HG03575 (cell line): ENCODE data around the gene EVA1C.
"Not testable (repeated sequence)": the region's sequence is repeated elsewhere in the genome, so short reads cannot be mapped to it uniquely, and the experiment has no call there.

Experiments
- ATAC-seq: cut with Tn5 transposase; IDR thresholded peaks from one replicate; pipeline ENCODE4 v1.9.1; 2021; ENCODE audit not compliant: unreplicated experiment, insufficient number of reproducible peaks, low FRiP score; ENCODE audit errors: extremely low read depth

Gene EVA1C

DNA sequence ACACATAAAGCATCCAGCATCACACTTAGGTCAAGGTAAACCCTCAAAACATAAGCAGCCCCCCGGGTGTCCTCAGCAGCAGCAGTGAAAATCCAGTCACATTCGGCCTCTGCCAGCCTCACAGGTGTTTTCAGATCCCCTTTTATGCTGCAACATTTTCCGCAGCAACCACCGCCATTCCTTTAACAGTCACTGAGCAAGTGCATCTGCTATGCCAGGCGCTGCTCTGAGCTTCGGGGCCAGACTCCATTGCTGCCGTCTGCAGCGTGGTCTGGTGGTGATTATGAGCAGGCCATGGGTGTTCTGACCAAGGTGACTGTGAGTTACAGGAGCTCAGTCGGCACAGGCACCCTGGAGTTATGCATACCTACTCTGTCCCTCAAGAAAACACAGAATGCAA lies 24.2 kb upstream of the EVA1C start:
- no peak for ATAC-seq

DNA sequence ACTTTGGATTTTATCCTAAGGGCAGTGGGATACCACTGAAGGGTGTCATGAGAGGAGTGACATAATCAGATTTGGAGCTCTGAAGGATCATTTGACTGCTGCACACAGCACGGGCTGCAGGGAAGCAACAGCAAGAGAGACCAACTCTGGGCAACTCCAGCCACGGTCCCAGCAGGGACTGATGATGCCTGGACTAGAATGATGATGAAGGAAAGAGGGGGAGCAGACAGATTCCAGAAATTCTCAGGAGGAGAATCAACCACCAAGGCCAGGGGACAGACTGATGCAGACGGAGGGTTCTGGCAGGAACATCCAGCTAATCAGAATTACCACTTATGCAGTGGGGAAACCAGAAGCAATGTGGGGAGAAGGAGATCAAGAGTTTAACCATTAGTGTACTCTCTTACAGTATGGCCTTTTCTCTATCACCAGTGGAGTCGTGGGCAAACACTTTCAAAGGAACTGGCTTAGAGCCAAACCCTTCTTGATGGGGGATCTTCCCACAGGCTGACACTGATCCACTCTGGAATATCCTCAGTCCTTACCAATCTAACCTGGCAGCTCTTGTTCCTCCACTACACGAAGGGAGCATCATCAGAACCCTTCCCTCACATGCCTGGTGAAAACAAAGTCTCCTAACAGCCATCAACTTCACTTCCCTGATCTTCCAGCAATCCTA lies 23.0 kb upstream of the EVA1C start:
- no peak for ATAC-seq

DNA sequence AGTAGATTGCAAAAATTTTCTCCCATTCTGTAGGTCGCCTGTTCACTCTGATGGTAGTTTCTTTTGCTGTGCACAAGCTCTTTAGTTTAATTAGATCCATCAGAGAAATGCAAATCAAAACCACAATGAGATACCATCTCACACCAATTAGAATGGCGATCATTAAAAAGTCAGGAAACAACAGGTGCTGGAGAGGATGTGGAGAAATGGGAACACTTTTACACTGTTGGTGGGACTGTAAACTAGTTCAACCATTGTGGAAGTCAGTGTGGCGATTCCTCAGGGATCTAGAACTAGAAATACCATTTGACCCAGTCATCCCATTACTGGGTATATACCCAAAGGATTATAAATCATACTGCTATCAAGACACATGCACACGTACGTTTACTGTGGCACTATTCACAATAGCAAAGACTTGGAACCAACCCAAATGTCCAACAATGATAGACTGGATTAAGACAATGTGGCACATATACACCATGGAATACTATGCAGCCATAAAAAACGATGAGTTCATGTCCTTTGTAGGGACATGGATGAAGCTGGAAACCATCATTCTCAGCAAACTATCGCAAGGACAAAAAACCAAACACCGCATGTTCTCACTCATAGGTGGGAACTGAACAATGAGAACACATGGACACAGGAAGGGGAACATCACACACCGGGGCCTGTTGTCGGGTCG lies 21.8 kb upstream of the EVA1C start:
- ATAC-seq, result not testable (repeated sequence)

DNA sequence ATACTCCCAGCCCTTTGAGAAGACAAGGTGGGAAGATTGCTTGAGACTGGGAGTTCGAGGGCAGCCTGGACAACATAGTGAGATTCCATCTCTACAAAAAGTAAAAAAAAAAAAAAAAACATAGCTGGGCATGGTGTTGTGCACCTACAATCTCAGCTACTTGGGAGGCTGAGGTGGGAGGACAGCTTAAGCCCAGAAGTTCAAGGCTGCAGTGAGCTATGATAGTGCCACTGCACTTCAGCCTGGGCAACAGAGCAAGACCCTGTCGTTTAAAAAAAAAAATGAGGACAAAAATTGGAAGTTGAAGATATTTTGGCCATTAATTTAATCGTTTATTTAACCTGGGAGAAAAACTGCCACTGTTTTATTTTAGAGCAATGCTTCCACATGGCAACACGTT lies 20.8 kb upstream of the EVA1C start:
- ATAC-seq, result no peak

DNA sequence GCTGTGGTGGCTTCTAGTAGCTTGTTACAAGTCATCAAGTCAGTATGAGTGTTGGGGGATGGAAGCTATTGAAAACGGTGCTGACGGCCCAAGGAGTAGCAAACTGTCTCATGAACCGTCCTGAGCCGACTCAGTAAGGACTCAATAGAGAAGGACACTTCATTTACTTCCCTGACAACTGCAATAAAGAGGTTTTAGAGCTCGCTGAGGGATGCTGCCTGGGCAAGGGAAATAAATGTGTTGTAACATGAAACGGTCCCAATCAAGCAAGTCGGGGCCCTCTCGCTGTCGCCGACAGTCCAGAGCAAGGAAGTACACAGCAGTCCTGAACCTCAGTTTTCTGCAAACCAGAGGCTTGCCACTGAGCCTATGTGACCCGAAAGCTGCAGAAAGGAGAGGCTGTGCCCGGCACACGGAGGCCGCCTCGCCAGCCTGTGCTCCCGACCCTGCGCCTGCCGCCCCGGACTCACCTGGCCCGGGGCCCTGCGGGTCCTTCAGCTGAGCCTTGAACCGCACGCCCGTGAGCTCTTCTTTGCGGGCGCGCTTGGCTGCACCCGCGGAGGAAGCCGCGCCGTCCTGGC lies 20.1 kb upstream of the EVA1C start:
- no peak for ATAC-seq

DNA sequence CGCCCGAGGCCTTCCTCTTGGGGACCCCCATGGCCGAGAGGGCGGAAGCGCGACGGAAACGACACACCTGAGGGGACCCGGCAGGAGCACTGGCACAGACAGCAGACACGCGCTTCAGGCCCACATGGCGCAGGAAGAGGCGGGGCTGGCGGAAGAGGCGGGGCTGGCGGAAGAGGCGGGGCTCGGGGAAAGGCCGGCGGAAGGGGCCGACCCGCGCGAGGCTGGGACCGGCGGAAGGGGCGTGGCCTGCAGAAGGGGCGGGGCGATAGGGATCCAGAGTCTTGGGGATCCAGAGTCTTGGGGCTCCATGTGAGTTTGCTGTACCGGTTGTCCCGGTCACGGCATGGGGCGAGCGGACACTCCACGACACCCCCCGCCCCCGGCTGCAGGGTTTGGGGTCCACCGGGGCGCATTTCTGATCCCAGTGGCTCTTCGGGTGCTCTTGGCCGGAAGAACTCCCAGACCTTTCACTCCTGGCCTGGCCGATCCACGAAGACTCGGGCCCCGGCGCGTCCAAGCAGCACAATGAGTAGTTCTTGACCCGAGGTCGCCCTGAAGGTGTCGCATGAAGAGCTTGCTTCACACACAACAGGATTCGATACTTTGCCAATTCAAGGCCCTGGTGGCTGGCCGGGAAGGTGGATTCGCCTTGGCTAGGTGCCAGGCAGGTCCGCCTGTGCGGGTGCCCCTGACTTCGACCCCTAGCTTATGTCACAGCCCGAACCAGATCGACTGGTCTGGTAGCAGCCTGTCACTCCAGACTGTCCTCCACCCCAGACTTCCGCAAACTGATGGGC lies 19.4 kb upstream of the EVA1C start, which contains the start of gene URB1:
URB1 (minus strand) TSS at position 133 of the 797 bp plus-strand sequence; CDS start at position 31, 102 bp downstream.
- ATAC-seq, result no peak

DNA sequence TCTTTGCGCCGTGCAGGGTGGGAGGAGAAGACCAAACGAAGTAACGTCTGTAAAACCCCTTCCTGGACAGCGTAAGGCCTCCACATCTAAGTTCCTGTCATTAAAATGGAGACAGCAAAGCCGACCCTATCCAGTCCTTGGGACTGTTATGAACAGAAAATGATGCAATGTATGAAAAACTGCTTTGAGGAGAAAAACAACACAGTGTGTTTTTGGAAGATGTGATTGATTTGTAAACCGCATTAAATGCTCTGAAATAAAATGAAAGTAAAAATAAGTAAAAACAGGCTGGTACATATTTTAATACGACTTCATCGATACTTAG lies 18.9 kb upstream of the EVA1C start:
- no peak for ATAC-seq

DNA sequence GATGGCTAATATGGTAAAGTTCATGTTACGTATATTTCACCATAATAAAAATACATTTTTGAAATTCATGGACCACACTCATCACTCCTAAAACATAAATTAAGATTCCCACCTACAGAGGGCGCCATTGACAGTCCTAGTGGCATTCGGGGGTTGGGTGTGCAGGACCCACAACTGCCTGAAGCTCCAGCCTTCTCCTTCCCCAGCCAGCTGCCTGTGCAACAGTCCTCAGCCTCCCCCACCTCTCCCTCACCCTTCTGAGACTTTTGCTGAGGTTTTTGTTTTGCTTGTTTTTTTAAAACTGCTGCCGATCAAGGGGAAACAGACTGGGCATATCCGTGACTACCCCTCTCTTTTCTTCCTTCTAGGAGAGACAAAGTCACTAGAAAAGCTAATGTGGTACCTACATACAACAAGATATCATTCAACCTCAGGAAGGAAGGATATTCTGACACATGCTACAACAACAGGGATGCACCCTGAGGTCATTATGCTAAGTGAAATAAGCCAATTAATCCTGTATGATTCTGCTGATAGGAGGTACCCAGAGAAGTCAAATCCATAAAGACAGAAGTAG lies 9.2 kb upstream of the EVA1C start:
- no peak for ATAC-seq

DNA sequence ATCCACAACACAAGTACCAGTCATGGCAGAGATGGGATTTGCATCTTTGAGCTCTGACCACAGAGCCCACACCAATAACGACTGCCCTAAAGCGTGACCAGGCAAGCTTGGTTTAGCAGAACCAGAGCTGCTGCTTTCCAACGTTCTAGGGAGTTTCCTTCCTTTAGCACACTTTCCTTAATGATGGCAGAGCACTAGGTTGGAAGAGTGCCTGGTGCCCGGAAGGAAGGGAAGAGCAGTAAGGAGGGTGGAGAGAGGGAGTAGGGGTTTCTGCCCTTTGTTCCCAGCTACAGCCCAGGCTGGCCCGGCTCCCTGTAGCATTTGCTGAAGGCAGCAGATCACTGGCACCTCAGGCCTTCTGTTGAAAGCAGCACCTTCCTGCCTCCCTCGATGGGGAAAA lies 6.1 kb upstream of the EVA1C start:
- no peak for ATAC-seq

DNA sequence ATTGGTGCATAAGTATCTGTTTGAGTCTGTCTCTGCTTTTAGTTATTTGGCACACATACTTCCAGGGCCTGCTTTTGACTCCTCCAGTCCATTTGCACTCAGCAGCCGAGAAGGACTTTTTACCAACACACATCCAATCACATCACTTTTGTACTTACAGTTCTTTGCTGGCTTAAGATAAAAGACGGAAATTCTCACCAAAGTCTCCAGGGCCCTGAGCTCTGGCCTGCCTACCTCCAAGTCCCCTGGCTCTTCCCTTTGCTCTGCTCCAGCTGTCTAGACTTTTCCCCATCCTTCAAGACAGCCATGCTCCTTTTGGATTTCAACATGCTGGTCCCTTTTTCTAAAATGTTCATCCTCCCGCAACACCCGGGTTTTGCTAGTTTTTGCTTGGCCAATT lies 2.2 kb upstream of the EVA1C start:
- no peak for ATAC-seq

DNA sequence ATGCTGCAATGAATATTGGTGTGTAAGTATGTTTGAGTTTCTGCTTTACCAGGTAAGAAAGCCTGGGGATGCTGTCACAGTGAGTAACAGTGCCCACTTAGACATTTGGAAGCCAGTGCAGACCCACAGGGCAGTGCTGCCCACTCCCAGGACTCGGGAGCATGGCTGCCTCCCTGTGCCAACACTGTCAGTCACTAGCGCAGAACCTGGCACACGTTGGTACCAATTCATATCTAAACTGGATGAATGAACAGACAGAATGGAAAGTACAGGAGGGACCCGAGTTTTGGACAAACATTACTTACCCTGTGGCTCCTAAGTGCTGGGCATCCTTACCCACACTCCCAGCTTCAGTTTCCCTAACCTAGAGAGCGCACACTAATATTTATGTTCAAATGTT lies 1.6 kb upstream of the EVA1C start:
- ATAC-seq, result no peak

DNA sequence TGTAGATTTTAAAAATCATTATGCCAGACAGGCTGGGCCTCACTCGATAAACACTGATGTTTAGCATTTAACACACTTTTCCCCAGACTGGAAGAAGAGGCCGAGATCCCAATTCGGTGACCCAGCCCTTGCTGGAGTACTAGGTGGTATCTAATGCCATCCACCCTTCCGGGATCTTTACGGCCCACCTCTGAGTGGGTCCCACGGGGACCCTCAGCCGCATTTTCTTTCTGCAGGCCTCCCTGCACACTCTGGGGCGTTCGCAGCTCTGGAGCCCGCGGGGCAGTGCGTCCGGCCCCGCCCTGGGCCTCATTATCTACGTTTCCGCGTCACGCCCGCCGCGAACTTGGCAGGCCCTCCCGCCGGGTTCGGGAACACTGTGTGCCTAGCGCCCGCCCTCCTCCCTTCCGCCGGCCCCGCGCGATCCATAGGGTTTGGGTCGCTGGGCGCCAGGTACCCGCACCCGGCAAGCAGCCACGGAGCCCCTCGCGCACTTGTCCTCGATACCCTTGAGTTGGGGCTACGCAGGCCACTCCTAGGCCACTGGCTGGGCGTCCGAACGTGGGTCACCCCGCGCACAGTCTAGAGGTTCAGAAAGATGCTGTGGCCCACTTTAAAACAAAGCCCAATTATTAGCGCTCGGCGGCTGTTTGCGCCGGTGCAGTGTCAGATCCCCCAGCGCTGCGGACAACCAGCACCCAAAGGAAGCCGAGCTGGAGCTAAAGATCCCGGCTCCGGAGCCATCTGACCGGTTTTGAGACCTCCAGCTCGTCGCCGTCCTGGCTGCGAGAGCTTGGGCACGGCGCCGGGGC lies 950 bp upstream of the EVA1C start:
- no peak for ATAC-seq

DNA sequence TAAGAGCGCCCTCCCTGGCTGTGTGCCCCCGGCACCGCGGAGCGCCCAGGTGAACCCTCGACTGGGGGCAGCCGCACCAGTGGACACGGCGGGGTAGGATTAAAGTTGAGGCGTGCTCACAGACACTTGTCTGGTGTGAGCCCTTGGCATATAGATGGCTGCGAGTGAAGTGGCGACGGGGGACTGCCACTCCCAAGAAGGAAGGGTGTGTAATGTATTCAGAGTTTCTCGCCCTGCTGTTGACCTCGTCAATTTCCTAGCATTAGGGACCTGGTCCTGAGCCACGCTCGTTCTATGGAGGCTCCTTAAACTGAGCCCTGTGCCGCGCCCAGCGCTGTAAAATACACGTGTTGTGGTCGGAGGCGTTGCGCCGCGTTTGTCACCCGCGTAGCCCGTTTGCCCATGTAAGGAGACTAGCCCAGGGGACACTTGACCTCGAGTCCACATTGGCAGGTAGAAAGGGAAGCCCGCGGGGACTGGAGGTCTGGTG lies 554 bp downstream of the EVA1C start:
- no peak for ATAC-seq

DNA sequence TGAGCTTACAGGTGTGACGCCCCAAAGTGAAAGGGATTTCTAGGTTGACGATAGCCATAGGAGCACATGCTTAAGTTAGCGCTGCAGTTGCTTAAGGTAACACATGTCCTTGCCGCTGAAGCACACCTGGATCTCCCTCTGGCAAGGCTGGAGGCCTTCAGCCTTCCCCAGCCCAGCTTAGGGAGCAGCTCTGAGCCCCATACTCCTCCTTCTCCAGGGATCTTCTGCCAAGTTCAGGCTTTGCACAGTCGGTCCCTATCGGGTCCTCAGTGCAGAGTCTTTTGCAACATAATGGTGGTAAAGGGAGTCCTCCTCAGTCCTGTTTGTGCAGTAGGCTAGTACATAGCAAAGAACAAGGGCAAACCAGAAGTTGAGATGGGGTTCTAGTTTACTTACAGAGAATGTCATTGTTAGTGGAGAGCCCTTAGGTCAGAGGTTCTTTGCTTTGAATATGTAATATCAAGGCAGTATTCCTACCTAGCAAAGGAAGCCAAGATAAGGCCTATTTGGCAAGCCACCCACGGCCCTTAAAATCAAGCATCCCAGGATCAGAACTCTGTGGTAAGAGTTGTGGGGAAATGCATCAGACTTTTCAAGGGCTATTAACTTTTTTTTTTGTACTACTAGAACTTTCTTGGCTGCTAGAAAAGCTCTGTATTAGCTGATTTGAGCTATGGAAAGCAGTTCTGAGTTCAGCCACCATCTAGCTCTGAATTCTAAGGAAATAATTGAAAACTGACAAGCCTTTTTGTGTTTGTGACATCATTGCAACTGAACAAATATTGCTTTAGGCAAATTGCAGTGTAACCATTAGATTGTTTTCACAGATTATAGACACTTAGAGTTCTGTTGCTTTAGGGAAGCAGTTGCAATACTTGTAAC lies 1.4 kb downstream of the EVA1C start:
- no peak for ATAC-seq

DNA sequence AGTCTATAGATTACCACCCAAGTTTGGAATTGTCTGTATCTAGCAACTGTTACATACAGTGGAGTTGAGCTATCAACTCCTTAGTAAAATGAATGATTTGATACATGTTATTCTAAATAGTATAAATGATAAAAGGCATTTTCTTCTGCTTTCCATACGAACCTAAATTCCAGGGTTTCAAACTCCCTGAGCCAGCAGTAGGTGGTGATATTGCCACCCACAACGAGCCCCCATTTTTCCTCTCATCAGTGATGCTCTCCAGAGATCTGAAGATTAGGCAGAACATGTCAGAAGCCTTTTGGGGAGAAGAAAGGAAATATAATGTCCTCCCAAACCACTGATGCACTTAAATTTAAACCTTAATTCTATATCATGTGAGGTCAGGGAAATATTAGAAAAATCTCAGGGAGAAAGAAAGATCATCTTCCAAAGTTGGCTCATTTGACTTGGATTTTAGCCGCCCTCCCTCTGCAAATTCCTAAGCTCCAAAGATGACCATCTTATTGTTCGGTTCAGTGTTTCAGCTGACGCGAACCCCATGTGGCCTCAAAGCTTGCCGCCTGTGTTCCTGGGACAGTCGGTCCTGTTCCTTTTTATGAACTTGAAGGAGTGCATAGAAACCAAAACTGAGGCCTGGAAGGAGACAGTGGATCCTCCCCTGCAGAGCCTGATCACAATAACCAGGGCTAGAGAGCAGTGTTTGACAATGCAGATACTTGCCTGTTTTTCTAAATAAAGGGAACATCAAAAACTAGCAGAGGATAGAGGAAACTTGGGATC lies 2.3 kb downstream of the EVA1C start:
- ATAC-seq, result no peak

DNA sequence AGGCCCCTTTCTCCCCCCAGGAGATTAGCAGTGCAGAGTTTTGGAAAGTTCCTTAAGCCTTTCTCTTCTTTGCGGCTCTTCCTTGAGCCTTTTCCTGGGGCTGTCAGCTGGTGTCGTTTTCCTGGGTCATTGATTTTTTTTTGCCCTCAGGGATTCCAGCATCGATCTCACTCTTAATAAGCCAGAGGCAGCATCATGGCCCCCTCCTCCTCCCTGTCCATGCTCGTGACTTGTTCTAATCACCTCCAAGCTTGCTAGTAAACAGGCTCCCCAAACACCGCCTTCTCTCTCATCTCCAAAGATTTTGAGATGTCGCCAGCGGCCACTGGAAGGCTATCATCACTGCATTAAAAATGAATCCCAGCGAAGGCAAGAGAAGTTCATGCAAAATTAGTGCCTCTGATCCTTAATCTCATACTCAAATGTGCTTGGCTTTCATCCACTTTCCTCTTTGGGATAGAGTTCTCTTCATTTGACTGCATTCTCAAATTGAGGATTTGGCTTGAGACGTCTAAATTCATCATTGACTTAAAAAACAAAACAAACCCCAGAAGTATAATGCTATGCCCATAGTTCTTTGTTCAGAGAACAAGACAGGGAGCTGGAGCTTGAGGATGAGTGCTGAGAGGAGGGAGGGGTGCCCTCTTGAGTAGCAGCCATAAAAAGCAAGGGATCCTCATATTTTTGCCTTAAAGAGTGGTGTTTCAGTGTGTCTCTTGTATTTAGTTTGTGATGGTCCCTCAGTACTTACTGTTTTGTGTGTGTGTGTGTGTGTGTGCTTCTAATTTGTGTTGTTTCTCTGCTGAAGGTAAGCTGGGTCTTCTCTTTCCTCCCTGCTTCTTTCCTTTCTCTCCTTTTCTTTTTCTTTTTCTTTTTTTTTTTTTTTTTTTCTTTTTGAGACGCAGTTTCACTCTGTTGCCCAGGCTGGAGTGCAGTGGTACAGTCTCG lies 3.2 kb downstream of the EVA1C start:
- no peak for ATAC-seq
